ENCODE data around the gene LOXL3.
A peak's percentile ranks its signal among the peaks of the same experiment; 100 is the strongest.

Gene LOXL3

GRCh38 chr2:74550231-74550630, 3.5 kb downstream of the LOXL3 start:
- no peak for DNase-seq (ENCODE audit: low read depth, low spot score)

- DNase-seq (ENCODE audit: low read depth, low spot score), result no peak
These were observed 4.6 kb downstream of the LOXL3 start for GRCh38 chr2:74548900-74549826.

GRCh38 chr2:74548285-74548899, 5.3 kb downstream of the LOXL3 start:
- no peak for DNase-seq (ENCODE audit: low read depth, low spot score)

GRCh38 chr2:74546004-74546403, 7.7 kb downstream of the LOXL3 start:
- DNase-seq (ENCODE audit: low read depth, low spot score), result no peak

DNA sequence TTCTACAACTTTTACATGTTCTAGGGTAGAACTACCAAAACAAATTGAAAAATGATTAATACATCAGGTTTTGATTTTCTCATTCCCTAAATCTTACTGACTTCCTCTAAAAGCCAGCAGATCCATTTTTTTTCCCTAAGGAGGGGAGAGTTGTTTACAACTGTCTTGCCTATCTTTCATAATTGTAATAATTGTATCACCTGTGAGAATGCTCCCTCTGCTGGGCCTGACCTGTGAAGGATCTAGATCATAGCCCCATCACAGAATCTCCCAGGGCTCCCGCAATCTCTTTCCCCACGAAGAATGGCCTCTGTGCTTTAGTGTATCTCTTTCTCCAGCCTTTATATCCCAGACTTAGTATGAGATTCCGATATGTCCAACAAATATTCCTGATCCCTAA, 9.1 kb downstream of the LOXL3 start:
- DNase-seq (ENCODE audit: low read depth, low spot score), result no peak

DNA sequence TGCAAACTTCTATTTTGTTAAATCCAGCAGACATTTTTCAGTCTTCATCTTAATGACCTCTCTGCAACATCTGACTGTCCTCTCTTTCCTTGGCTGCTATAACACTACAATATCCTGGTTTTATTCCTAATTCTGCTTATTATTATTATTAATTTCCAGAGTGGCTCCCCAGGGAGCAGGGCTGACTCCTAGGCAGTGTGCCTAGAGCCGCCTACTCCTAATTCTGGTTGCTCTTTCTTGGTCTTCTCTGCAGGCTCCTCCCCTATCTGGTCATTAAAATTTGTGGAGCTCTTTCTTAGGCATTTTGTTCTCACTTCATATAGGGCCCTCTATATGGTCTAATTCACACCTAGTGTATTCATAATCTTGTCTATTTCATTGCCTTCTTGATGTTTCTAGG, 10.8 kb downstream of the LOXL3 start:
- no peak for DNase-seq (ENCODE audit: low read depth, low spot score)

DNA sequence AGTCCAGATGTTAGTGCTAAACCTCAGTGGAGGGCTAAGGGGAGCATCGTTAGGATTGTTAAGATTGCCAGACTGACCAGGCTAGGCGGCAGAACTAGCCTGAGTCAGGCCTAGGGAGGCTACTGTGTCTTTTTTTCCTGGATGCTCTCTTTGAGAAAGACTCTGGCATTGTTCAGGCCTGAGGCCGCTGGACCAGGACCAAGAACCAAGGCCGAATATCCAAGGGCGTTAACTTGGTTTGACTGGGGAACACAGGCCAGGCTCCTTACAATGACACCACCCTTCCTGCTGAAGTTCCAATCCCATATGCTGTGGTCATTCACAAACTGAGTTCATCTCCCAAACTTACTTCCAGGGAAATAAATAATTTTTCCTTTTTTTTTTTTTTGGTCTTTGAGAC, 13.5 kb downstream of the LOXL3 start:
- no peak for DNase-seq (ENCODE audit: low read depth, low spot score)

GRCh38 chr2:74538881-74539339, 14.8 kb downstream of the LOXL3 start:
- no peak for DNase-seq (ENCODE audit: low read depth, low spot score)

DNA sequence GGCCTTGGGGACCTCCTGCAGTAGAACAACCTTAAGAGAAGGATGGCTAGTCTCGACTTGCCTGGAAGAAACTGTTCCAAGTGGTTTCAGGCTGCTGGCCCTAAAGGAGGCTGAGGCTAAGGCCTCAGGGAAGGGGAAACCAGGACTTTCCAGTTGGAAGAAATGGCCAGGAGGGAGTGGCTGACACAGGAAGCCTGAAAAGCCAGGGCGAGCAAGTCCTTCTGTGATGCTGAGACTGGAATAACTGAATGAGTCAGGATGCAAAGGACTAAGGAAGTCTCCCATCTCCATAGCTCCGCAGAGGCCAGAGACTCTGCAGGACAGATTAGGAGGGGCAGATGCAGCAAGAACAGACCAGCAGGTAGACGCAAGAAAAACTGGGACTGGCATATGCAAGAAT, 16.6 kb downstream of the LOXL3 start:
- no peak for DNase-seq (ENCODE audit: low read depth, low spot score)

DNA sequence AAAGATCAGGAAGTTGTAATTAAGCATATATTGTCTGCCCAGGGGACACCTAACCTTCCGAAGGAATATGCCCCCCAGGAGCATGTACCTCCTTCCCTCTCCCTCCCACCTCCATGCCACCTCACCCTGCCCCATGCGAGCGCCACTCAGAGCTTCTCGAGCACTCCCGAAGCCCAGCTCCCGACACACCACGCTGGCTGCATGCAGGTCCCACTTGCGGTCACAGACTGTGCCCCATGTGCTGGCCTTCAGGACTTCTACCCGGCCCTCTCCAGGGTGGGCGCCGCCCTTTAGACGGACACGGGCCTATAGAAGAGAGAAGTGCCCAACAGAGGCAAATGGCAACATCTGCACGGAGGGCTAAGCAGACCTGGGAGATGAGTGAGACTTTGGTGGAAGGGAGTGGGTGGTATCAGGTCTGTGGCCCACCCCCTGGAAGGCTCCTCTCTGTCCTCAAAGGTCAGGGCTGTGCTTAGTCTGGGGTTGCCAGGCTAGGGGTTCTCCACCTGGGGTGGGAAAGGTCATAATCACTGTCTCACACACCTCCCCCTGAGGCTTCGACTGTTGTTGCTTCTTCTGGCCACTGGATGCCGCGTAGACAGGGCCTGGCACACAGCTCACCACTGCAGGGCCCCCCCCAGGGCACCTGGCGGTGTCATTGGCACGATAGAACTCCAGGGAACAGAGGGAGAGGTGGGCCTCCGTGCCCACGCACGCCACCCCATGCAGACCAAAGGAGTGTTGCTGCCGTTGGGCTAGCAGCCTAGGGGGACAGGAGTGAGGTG, 17.4 kb downstream of the LOXL3 start:
- DNase-seq (ENCODE audit: low read depth, low spot score), result no peak

DNA sequence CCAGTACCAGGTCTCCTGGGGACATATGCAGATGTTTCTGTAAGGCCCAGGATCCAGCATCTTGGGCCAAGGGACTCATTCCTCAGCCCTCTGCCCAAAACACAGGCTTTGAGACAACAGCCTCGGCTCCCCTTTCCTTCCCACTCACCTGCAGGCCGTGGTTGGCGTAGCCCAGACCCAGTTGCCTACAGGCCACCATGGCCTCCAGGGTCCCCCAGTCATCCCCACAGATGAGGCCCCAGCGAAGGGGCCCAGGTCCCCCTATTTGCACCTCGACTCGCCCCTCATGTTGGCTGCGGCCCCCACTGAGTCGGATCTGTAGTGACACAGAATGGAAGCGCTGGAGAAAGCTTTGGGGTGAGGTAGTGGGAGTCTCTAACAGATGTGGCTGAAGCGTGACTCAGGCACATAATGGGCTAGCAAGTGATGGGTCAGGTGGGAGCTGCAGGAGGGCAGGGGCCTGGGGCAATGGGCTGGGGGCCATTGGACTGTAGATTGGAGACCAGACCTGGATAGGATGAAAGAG, 18.2 kb downstream of the LOXL3 start:
- no peak for DNase-seq (ENCODE audit: low read depth, low spot score)

DNA sequence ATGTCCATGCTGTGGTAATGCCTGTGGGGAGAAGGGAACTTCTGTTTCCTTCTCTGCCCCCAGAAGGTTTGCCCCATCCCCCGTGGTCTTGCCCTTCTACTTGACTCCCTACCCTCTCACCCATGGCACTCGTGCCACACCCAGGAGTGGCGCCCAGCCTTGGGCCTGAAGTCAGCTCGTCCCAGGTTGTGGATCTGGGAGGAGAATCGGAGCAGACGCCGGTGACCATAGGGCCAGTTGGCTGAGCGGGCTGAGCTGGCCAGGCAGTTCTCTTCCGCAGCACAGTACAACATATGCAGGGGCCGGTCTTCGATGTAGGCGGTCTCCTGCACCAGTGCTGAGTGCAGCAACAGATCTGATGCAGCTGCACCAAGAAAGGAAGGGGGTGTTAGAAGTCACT, 19.3 kb downstream of the LOXL3 start:
- no peak for DNase-seq (ENCODE audit: low read depth, low spot score)

DNA sequence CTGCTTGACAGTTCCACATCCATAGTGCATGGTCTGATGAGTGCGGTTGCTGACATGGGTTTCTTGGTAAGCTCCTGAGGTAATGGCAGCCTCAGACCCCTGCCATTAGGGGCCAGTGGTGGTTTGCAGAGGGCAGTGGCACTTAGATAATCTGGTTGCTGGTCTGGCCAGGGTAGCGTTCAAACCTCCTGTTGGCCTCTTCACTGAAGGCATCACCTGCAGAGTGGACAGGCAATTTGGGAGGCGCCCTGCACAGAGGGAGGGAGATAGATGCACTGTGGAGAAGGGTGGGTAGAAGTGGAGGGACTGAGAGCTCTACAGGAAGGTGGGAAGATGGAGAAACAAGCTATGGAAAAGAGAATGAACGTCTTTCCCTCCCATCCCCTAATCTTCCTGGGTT, 20.3 kb downstream of the LOXL3 start:
- DNase-seq (ENCODE audit: low read depth, low spot score), result no peak

DNA sequence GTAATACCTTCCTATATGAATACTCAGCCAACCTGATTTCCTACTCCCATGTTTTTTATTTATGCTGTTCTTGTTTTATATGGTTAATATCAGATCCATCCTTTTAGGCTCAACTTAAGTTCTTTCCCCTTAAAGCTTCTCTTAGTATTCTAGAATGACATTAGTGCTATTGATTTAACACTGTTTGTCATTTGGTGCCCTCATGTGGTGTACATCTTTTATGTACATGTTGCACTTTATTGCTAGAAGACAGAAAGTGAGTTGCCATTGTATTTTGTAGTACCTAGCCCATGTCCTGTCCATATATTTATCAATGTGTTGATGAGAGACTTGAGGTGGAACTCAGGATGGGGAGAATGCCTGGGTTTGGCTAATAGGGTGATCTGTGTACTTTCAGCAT, 21.5 kb downstream of the LOXL3 start:
- no peak for DNase-seq (ENCODE audit: low read depth, low spot score)

DNA sequence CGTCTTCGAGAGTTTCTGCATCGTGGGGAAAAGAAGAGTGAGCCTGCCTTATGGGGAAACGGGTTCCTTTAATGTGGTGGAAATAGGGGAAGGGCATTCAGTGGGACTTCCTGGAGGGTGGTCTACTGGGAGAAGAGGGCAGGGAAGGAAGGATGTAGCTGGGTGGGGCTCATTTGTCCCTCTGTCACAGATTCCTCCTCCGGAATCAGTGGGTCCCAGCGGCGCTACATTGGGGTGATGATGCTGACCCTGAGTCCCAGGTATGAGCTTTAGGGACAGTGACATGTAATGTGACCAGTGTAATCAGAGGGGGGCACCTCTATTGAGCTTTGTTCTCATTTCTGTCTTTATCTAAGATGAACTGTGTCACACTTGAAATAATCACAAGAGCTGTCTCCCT, 22.1 kb downstream of the LOXL3 start:
- no peak for DNase-seq (ENCODE audit: low read depth, low spot score)

DNA sequence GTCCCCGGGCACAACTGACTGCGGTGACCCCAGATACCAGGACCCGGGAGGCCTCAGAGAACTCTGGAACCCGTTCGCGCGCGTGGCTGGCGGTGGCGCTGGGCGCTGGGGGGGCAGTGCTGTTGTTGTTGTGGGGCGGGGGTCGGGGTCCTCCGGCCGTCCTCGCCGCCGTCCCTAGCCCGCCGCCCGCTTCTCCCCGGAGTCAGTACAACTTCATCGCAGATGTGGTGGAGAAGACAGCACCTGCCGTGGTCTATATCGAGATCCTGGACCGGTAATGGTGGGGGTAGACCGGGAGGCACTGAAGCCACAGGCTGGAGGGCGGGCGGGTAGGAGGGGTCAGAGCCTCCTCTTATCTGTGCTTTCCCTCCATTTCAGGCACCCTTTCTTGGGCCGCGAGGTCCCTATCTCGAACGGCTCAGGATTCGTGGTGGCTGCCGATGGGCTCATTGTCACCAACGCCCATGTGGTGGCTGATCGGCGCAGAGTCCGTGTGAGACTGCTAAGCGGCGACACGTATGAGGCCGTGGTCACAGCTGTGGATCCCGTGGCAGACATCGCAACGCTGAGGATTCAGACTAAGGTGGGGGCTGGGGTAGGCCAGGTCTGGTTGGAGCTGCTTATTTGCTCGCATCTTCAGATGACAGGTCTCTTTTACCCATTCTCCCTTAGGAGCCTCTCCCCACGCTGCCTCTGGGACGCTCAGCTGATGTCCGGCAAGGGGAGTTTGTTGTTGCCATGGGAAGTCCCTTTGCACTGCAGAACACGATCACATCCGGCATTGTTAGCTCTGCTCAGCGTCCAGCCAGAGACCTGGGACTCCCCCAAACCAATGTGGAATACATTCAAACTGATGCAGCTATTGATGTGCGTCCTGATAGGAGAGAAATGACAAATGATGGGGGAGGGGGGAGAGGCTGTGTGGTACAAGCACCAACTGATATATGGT, 23.2 kb downstream of the LOXL3 start:
- no peak for DNase-seq (ENCODE audit: low read depth, low spot score)

DNA sequence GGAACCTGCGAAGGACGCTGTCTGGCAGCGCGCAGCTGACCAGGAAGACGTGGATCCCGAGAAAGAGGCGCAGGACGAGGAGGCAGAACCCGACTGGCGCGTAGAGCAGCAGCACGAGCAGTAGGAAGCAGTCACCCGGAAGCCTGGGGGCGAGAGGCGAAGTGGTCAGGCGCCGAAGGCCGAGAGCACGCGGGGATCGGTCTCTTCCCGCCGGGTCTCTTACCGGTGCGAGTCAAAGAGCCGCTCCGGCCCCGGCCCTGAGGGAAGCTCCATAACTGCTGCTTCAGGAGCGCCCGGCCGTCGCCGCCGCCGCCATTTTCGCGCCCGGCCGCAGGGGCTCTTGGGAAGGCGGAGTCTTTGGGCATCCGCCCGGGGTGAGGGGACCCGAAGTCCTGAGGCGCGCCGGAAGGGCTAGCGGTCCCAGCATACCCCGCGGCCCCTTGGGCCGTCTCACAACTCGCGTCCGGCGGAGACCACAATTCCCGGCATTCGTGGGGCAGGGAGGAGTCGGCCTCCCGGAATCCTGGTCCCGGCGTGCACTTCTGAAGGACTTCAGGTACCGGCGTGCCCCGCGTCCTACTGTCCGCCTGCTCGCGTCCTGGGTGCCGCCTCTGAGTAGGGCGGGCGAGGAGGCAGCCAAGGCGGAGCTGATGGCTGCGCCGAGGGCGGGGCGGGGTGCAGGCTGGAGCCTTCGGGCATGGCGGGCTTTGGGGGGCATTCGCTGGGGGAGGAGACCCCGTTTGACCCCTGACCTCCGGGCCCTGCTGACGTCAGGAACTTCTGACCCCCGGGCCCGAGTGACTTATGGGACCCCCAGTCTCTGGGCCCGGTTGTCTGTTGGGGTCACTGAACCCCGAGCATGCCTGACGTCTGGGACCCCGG, 24.1 kb downstream of the LOXL3 start, which contains the start of the genes AUP1 and HTRA2:
TSS of gene AUP1 (minus strand) at position 350 of the 882 bp plus-strand sequence. CDS start at position 273, 77 bp downstream.
TSS of gene HTRA2 (plus strand) at position 577 of the 882 bp plus-strand sequence. CDS start at position 651, 74 bp downstream.
- peak; percentile 99 for DNase-seq (ENCODE audit: low read depth, low spot score)

- DNase-seq (ENCODE audit: low read depth, low spot score), result no peak
These were observed 25.0 kb downstream of the LOXL3 start for GRCh38 chr2:74528600-74529356.

DNA sequence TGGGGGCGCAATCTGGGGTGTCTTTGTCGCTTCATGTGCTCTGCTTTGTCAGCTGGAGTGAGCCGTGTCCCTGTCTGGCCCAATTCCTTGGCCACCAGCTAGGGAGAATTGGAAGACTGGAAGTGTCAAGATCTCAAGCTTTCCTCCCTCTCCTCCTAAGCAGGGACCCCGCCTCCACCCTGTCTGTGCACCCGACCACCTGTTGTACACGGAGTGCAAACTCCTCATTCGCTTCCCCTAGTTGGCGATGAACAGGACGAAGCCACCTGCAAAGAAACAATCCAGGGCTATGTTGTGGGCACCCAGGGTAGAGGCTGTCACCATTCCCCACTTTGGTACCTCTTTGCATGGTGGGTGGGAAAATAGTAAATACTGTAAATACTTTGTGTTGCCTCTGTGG, 26.0 kb downstream of the LOXL3 start:
- DNase-seq (ENCODE audit: low read depth, low spot score), result no peak

All from smooth muscle cell of the brain vasculature (primary cell).